ENCODE data around the gene SELENOP.

GRCh38 chr5:42839196-42839595, 27.5 kb upstream of the SELENOP start:
- TF ChIP-seq, protein P1, sequence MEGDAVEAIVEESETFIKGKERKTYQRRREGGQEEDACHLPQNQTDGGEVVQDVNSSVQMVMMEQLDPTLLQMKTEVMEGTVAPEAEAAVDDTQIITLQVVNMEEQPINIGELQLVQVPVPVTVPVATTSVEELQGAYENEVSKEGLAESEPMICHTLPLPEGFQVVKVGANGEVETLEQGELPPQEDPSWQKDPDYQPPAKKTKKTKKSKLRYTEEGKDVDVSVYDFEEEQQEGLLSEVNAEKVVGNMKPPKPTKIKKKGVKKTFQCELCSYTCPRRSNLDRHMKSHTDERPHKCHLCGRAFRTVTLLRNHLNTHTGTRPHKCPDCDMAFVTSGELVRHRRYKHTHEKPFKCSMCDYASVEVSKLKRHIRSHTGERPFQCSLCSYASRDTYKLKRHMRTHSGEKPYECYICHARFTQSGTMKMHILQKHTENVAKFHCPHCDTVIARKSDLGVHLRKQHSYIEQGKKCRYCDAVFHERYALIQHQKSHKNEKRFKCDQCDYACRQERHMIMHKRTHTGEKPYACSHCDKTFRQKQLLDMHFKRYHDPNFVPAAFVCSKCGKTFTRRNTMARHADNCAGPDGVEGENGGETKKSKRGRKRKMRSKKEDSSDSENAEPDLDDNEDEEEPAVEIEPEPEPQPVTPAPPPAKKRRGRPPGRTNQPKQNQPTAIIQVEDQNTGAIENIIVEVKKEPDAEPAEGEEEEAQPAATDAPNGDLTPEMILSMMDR (IDR thresholded peaks at IDR 0.05), result no peak
- no peak for TF ChIP-seq EP300 (IDR thresholded peaks at IDR 0.05)

All from tibial nerve (tissue), 4 donors.